G401 (cell line): ENCODE data around the gene NALF2. TPM values are rescaled to one million over a fixed set of nuclear protein-coding genes. Genes with fewer than 3 reads are reported as not detected.

Experiments
- DNase-seq: peaks from one replicate; pipeline ENCODE4 v3.0.0-alpha.2; 2015; ENCODE audit warnings: low spot score
- in situ Hi-C: cut with HindIII; loops from 2 replicates; pipeline ENCODE4 v1.10.0; 2016; ENCODE audit warnings: low sequenced_read_pairs, mixed read lengths
- total RNA-seq: library from RNA; depleted of rRNA; stranded (reverse); fragments of >200 nt; shearing (Covaris generic); gene quantifications from 2 replicates; pipeline ENCODE4 v1.2.3, GENCODE V29; 2014; rRNA removed

NALF2 gene
- total RNA-seq, 1 experiment from 2014 or later = 6.4 TPM

- in situ Hi-C loops = no loop called here
These were observed 17.9 kb downstream of the NALF2 start for GRCh38 chrX:69522052-69522451.

GRCh38 chrX:69523314-69523713, 19.2 kb downstream of the NALF2 start:
- no peak for DNase-seq
- in situ Hi-C loops = no loop called here

More at GRCh38 chrX:69522052-69522451, 17.9 kb downstream of the NALF2 start:
- DNase-seq = no peak

- no peak for DNase-seq
- in situ Hi-C loops = no loop called here
These were observed 20.7 kb downstream of the NALF2 start for GRCh38 chrX:69524781-69525363.

- in situ Hi-C loops = no loop called here
- no peak for DNase-seq
These were observed 26.2 kb downstream of the NALF2 start for GRCh38 chrX:69530306-69530705.

- in situ Hi-C loops = no loop called here
- DNase-seq = no peak
These were observed 27.1 kb downstream of the NALF2 start for GRCh38 chrX:69531031-69531755.

GRCh38 chrX:69535661-69536060, 31.5 kb downstream of the NALF2 start:
- in situ Hi-C loops = no loop called here

GRCh38 chrX:69538321-69538876, 34.3 kb downstream of the NALF2 start:
- in situ Hi-C loops = no loop called here
- DNase-seq = peak; percentile 7

More at GRCh38 chrX:69535661-69536060, 31.5 kb downstream of the NALF2 start:
- peak; percentile 89 for DNase-seq

GRCh38 chrX:69539437-69539836, 35.3 kb downstream of the NALF2 start:
- in situ Hi-C loops = no loop called here
- DNase-seq = no peak

- in situ Hi-C loops = no loop called here
These were observed 37.8 kb downstream of the NALF2 start for GRCh38 chrX:69541956-69542355.

GRCh38 chrX:69543572-69543971, 39.4 kb downstream of the NALF2 start:
- in situ Hi-C loops = no loop called here

More at GRCh38 chrX:69541956-69542355, 37.8 kb downstream of the NALF2 start:
- no peak for DNase-seq

GRCh38 chrX:69546417-69546816, 42.3 kb downstream of the NALF2 start:
- in situ Hi-C loops = no loop called here
- DNase-seq = no peak

More at GRCh38 chrX:69543572-69543971, 39.4 kb downstream of the NALF2 start:
- DNase-seq = no peak

GRCh38 chrX:69546978-69547377, 42.9 kb downstream of the NALF2 start:
- in situ Hi-C loops = no loop called here

GRCh38 chrX:69551421-69552009, 47.4 kb downstream of the NALF2 start:
- no peak for DNase-seq
- in situ Hi-C loops = no loop called here

More at GRCh38 chrX:69546978-69547377, 42.9 kb downstream of the NALF2 start:
- DNase-seq = no peak

GRCh38 chrX:69552512-69552911, 48.4 kb downstream of the NALF2 start:
- DNase-seq = no peak
- in situ Hi-C loops = no loop called here

Other genes with a start within 250 kb of the NALF2 start
- 1.6 and 3.3 TPM in 2 replicates for gene EDA, start 111.8 kb downstream of the NALF2 start, total RNA-seq